GM19372 (cell line): ENCODE measurements around the gene PRADC1.
"Not testable (repeated sequence)": the region's sequence is repeated elsewhere in the genome, so short reads cannot be mapped to it uniquely, and the experiment has no call there.

ENCODE experiments used
- ATAC-seq: cut with Tn5 transposase; IDR thresholded peaks from one replicate; pipeline ENCODE4 v1.9.1; 2021; ENCODE audit warnings: mild to moderate bottlenecking, low read depth, moderate library complexity; ENCODE audit not compliant: unreplicated experiment

PRADC1 gene

DNA sequence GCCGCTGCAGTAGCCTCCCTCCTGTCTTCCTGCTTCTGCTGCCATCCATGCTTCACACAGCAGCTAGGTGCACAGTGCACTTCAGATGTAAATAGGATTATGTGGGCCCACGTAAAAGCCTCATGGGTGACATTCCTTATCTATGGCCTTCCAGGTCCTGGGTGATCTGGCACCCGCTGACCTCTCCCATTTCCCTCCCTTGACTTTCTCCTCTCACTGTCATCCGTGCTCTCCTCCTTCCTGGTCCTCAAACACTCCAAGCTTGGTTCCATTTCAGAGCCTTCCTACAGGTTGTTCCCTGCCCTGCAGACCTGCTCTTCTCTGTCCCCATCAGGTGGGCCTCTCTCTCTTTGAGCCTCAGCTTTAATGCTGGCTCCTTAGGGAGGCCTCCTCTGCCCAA lies 23.0 kb downstream of the PRADC1 start:
- no peak for ATAC-seq

DNA sequence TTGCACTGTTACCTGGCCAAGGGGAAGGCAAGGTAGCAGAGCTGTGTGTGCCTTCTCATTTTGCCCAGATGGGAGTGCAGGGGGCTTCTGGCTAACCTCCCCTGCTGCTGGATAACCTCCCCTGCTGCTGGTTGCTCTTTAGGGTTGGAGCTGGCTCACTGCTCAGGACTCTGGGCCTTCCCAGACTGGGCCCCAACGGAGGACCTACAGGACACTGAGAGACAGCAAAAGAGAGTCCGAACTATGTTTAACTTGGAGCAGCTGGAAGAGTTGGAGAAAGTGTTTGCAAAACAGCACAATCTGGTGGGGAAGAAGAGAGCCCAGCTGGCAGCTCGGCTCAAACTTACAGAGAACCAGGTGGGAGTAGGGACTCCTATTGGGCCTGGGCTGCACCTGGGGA lies 24.8 kb downstream of the PRADC1 start:
- no peak for ATAC-seq

DNA sequence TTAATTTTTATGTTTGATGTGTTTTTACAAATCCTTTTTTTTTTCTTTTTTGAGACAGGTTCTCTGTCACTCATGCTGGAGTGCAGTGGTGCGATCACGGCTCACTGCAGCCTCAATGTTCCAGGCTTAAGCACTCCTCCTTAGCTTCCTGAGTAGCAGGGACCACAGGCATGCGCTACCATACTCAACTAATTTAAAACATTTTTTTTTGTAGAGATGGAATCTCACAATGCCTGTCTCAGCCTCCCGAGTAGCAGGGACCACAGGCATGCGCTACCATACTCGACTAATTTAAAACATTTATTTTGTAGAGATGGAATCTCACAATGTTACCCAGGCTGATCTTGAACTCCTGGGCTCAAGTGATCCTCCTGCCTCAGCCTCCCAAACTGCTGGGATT lies 27.4 kb downstream of the PRADC1 start:
- no peak for ATAC-seq

DNA sequence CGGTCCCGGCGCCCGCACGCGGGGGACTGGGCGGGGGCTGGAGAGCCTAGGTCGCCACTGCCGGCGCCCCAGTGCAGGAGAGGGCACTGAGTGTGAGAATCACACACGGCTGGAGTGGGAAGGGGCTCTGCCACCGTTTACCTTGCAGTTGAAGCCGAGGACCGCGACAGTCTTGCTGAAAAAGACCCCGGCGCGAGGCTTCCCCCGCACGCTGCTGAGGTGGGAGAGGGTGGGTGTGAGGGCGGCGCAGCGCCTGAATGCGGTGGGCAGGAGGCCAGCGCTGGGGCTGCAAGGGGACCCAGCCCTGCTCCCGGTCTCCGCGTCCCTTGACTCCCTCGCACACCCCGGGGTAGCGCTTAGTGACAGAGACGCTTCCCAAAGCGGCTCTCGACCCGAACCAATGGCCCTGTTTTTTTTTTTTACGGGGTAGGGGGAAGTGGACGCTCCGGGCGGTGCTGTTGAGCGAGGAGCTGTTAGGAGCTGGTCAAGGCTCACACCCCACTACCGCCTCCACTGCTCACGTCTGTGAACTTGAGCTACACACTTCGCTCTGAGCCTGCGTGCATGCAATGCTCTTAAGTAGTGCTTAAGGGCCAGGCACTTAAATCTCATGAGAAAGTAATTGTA lies 29.9 kb downstream of the PRADC1 start:
- no peak for ATAC-seq

DNA sequence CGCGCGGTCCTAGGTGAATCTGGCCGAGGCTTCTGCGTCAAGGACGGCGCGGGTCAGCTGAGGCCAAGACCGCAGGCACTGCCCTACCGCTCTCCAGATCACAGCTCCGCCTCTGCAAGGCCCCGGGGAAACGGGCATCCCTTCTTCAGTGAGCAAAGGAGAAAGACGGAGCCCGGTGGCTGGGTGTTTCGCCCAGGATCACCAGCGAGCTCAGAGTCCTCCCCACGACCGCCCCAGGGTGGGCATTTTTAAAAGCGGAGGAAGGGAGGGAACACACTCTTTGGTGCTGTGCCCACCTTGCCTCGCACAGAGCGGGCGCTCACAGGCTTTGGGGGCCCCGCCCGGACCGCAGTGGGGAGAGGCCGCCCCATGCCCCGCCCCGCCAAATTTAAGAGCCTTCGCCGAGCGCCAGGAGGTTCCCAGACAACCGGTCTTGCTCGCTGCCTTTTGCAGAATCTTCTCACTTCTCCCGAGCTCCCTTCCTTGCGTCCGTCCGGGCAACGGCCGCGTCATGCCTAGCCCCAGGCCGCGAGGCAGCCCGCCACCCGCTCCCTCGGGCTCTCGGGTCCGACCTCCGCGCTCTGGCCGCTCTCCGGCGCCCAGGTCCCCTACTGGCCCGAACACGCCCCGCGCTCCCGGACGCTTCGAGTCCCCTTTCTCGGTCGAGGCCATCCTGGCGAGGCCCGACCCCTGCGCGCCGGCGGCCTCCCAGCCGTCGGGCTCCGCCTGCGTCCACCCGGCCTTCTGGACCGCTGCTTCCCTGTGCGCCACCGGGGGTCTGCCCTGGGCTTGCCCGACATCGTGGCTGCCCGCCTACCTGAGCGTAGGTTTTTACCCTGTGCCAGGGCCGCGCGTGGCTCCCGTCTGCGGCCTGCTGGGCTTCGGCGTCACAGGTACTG lies 30.6 kb downstream of the PRADC1 start, which contains the start of gene NOTO:
Gene NOTO (plus strand): TSS at position 419 of the 899 bp plus-strand sequence. CDS start 93 bp downstream, at position 512.
- ATAC-seq: no peak

DNA sequence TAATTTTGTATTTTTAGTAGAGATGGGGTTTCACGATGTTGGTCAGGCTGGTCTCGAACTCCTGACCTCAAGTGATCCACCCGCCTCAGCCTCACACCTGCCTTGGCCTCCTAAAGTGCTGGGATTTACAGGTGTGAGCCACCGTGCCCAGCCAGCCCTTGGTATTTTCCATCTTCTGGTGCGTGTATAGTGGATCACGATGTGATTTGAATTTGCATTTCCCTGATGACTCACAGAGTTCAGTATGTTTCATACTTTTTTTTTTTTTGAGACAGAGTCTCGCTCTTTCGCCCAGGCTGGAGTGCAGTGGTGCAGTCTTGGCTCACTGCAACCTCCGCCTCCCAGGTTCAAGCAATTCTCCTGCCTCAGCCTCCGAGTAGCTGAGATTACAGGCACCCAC lies 32.8 kb downstream of the PRADC1 start:
- not testable (repeated sequence) for ATAC-seq

DNA sequence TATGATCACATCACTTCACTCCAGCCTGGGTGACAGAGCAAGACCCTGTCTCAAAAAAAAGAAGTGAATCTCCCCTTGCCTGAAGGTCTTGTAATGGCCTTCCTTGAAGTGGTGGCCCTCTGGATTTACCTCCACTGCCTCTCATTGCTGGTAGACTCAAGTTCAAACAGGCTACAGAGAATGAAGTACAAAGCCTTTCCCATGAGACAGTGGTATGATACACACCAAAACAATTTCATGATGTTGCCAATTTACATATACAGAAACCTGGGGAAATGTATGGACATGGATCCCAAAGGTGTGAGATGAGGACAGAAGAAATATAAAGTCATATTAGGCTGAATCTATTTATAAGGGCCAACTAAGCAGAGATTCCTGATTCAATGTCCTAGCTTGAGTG lies 35.5 kb downstream of the PRADC1 start:
- no peak for ATAC-seq

DNA sequence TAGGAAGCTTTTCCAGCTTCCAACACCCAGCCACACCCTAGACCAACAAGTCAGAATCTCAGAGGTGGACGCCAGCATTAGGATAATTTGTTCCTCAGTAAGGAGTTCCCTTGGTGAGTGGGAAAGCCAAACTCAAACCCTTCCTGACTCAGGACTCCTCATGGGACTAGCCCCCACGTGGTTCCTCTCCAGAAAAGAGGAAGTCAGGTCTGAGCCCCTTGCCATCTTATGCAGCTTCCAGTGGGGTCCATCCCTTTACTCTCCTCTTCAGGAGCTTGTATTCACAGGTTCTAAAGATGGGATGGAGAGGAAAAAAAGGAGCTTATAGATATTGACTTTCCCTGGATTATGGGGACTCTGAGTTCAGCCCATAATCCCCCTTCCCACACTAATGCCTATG lies 45.5 kb downstream of the PRADC1 start:
- no peak for ATAC-seq

DNA sequence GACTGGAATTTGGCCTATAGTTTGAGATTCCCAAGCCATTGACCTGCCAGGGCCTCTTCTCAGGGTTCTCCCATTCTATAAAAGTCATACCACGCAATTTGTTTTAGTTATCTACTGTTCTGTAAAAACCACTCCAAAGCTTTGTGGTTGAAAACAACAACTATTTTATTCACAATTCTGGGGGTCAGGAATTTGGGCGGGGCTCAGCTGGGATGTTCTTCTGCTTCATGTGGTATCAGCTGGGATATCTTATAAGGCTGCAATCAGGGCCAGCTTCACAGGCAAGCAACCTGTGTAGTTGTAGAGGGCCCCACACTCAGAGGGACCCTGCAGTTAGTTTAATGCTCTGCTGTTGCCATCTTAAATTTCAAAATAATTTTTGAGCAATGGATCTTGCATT lies 47.1 kb downstream of the PRADC1 start:
- no peak for ATAC-seq
